ENCODE data around the gene DAAM1.

- TF ChIP-seq CTCF (IDR thresholded peaks at IDR 0.05) (no peak), EP300 (IDR thresholded peaks at IDR 0.05) (no peak)
These were observed 81.0 kb downstream of the DAAM1 start for GRCh38 chr14:59269466-59269865.
